Measurements from ENCODE around the gene MPV17. TPM values are rescaled to one million over a fixed set of nuclear protein-coding genes. Genes with fewer than 3 reads are reported as not detected.
"Not testable (repeated sequence)": the region's sequence is repeated elsewhere in the genome, so short reads cannot be mapped to it uniquely, and the experiment has no call there.

Gene MPV17
- total RNA-seq, 2 donors from 2014 or later: 58.1 to 68.1 TPM

GRCh38 chr2:27353762-27354596 is 31.1 kb upstream of the MPV17 start:
- no peak overlapping the region for H3K4me3 ChIP-seq
- H3K27me3 ChIP-seq (replicated peaks; ENCODE audit: insufficient read depth): no peaks in the 10 kb centered on the region
- no peaks in the 10 kb centered on the region for H3K36me3 ChIP-seq
- ATAC-seq (ENCODE audit: insufficient number of reproducible peaks, low FRiP score, low read depth): no peak
- DNase-seq (ENCODE audit: low spot score): no peak
- H3K9me3 ChIP-seq: no peaks in the 10 kb centered on the region
- H3K4me1 ChIP-seq (ENCODE audit: control insufficient read depth in 1 of 2, low read depth in 2 of 2): peaks cover 23 to 29% of the 10 kb centered on the region in 2 donors
- no peak overlapping the region for H3K27ac ChIP-seq
- no peak for TF ChIP-seq CTCF (IDR thresholded peaks at IDR 0.05)

DNA sequence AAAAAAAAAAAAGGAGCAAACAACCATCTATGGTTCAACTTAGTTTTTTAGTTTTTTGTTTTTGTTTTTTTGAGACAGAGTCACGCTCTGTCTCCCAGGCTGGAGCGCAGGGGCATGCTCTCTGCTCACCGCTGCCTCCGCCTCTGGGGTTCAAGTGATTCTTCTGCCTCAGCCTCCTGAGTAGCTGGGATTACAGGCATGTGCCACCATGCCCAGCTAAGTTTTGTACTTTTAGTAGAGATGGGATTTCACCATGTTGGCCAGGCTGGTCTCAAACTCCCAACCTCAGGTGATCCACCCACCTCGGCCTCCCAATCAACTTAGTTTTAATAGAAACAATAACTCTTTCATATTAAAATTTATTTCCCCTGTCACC is 30.5 kb upstream of the MPV17 start:
- DNase-seq (ENCODE audit: low spot score); H3K27me3 ChIP-seq (replicated peaks; ENCODE audit: insufficient read depth); H3K9me3 ChIP-seq; H3K27ac ChIP-seq; H3K4me3 ChIP-seq; ATAC-seq (ENCODE audit: insufficient number of reproducible peaks, low FRiP score, low read depth); H3K36me3 ChIP-seq: not testable (repeated sequence)
- peaks cover 23 to 28% of the 10 kb centered on the region in 2 donors for H3K4me1 ChIP-seq (ENCODE audit: control insufficient read depth in 1 of 2, low read depth in 2 of 2)

- no peak for ATAC-seq (ENCODE audit: insufficient number of reproducible peaks, low FRiP score, low read depth)
- peaks cover 12 to 17% of the 10 kb centered on the region in 2 donors for H3K4me1 ChIP-seq (ENCODE audit: control insufficient read depth in 1 of 2, low read depth in 2 of 2)
Observed at GRCh38 chr2:27351802-27352598, 29.1 kb upstream of the MPV17 start.

GRCh38 chr2:27350106-27350693 is 27.3 kb upstream of the MPV17 start:
- H3K36me3 ChIP-seq: no peaks in the 10 kb centered on the region
- TF ChIP-seq CTCF (IDR thresholded peaks at IDR 0.05): no peak

More at GRCh38 chr2:27351802-27352598, 29.1 kb upstream of the MPV17 start:
- Histone ChIP-seq H3K9me3 (no peaks in the 10 kb centered on the region), H3K36me3 (no peaks in the 10 kb centered on the region), H3K27me3 (replicated peaks; ENCODE audit: insufficient read depth) (no peaks in the 10 kb centered on the region), H3K27ac (no peak overlapping the region), H3K4me3 (no peak overlapping the region)
- TF ChIP-seq CTCF (IDR thresholded peaks at IDR 0.05): no peak
- no peak for DNase-seq (ENCODE audit: low spot score)

GRCh38 chr2:27347641-27348040 is 24.7 kb upstream of the MPV17 start:
- Histone ChIP-seq H3K9me3 (no peaks in the 10 kb centered on the region), H3K4me3 (no peak overlapping the region), H3K36me3 (peaks cover 1% of the 10 kb centered on the region), H3K27me3 (replicated peaks; ENCODE audit: insufficient read depth) (no peaks in the 10 kb centered on the region), H3K4me1 (ENCODE audit: control insufficient read depth in 1 of 2, low read depth in 2 of 2) (no peaks in the 10 kb centered on the region), H3K27ac (no peak overlapping the region)
- ATAC-seq (ENCODE audit: insufficient number of reproducible peaks, low FRiP score, low read depth) (no peak), DNase-seq (ENCODE audit: low spot score) (no peak)
- TF ChIP-seq CTCF (IDR thresholded peaks at IDR 0.05): no peak

More at GRCh38 chr2:27350106-27350693, 27.3 kb upstream of the MPV17 start:
- Histone ChIP-seq H3K4me3 (no peak overlapping the region), H3K27ac (no peak overlapping the region), H3K9me3 (no peaks in the 10 kb centered on the region), H3K4me1 (ENCODE audit: control insufficient read depth in 1 of 2, low read depth in 2 of 2) (peaks cover 7 to 10% of the 10 kb centered on the region in 2 donors), H3K27me3 (replicated peaks; ENCODE audit: insufficient read depth) (no peaks in the 10 kb centered on the region)
- DNase-seq (ENCODE audit: low spot score): no peak
- no peak for ATAC-seq (ENCODE audit: insufficient number of reproducible peaks, low FRiP score, low read depth)
